IgD-negative memory B cell (primary cell): ENCODE results near the gene SLTM. TPM values are rescaled to one million over a fixed set of nuclear protein-coding genes. Genes with fewer than 3 reads are reported as not detected.
"Not testable (repeated sequence)": the region's sequence is repeated elsewhere in the genome, so short reads cannot be mapped to it uniquely, and the experiment has no call there.

Experiments used
- H3K27ac Mint-ChIP-seq, 3 donors: one replicate each; pipeline ENCODE4 v1.8.0; 2020 to 2022; ENCODE audit warnings: mild to moderate bottlenecking in 3 of 3, mixed read lengths in 3 of 3, moderate library complexity in 1 of 3
- H3K27me3 Mint-ChIP-seq: one replicate; pipeline ENCODE4 v1.8.0; 2021; ENCODE audit warnings: mixed read lengths
- H3K36me3 Mint-ChIP-seq: one replicate; pipeline ENCODE4 v1.8.0; 2020; ENCODE audit warnings: mild to moderate bottlenecking, mixed read lengths
- H3K4me1 Mint-ChIP-seq, 3 donors: one replicate each; pipeline ENCODE4 v1.8.0; 2020 to 2022; ENCODE audit warnings: mixed read lengths in 3 of 3, mild to moderate bottlenecking in 1 of 3
- H3K4me3 Mint-ChIP-seq, 4 donors: one replicate each; pipeline ENCODE4 v1.8.0; 2020 to 2022; ENCODE audit warnings: mild to moderate bottlenecking in 4 of 4, mixed read lengths in 4 of 4, moderate library complexity in 3 of 4
- H3K9me3 Mint-ChIP-seq, 3 donors: one replicate each; pipeline ENCODE4 v1.8.0; 2020 to 2021; ENCODE audit warnings: mixed read lengths in 3 of 3, mild to moderate bottlenecking in 1 of 3
- polyA plus RNA-seq: library from polyadenylated mRNA; unstranded; fragments of 300-500 nt; fragmentation: Illumina TruSeq; gene quantifications from one replicate; pipeline ENCODE4 v1.2.3, GENCODE V29; 2021

SLTM gene
- polyA plus RNA-seq, 1 donor from 2014 or later = 104 TPM

DNA sequence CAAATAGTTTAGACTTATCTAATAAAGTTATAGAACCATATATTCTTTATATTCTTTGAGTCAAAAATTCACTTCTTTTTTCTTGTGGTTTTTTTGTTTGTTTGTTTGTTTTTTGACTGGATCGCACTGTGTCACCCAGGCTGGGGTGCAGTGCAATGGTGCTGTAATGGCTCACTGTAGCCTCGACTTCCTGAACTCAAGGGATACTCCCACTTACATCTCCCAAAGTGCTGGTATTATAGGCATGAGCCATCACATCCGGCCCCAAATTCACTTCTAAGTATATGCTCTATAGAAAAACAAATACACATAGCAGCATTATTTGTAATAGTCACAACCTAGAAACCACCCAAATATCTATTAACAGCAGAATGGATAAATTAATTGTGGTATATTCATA is 13.7 kb upstream of the SLTM start:
- Mint-ChIP-seq H3K9me3 (peaks cover 0 to 1% (median 0%) of the 10 kb centered on the region in 3 donors), H3K27ac (no peak overlapping the region)

DNA sequence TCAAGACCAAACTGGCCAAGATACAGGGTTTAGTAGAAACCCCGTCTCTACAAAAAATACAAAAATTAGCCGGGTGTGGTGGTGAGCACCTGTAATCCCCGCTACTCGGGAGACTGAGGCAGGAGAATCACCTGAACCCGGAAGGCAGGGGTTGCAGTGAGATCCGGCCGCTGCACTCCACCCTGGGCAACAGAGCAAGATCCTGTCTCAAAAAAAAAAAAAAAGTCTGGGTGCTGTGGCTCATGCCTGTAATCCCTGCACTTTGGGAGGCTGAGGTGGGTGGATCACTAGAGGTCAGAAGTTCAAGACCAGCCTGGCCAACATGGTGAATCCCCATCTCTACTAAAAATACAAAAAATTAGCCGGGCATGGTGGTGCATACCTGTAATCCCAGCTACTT is 1.5 kb upstream of the SLTM start:
- H3K4me3 Mint-ChIP-seq = peak overlapping the region in 3 of 4 donors; percentile 30 to 88 (median 63)
- not testable (repeated sequence) for H3K9me3 Mint-ChIP-seq, H3K36me3 Mint-ChIP-seq, H3K27me3 Mint-ChIP-seq
- peaks cover 21 to 22% (median 22%) of the 10 kb centered on the region in 3 donors for H3K4me1 Mint-ChIP-seq
- H3K27ac Mint-ChIP-seq = peak overlapping the region in 1 of 3 donors; percentile 90

More for the DNA sequence above, 13.7 kb upstream of the SLTM start:
- H3K4me1 Mint-ChIP-seq = no peaks in the 10 kb centered on the region
- no peak overlapping the region for H3K4me3 Mint-ChIP-seq
- peaks cover 2% of the 10 kb centered on the region for H3K36me3 Mint-ChIP-seq
- no peaks in the 10 kb centered on the region for H3K27me3 Mint-ChIP-seq

DNA sequence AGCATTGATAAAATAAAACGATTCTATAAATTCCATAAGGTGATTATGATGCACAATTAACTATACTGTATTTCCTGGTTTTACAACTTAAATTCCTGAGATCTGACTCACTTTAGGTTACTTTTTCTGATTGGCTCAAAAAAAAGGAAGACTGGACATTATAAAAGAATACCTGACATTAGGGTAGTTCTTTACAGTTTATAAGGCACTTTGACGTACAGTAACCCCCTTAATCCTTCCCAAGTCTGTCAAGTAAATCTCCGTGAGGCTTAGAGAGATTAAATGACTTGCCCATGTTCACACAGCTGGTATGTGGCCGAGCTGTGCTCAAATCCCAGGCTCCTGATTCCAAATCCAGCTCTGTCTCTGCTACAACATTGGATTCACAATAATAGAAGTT is 1.0 kb upstream of the SLTM start:
- Mint-ChIP-seq H3K4me3 (peak overlapping the region in 3 of 4 donors; percentile 32 to 98 (median 88)), H3K27me3 (no peaks in the 10 kb centered on the region), H3K9me3 (no peaks in the 10 kb centered on the region), H3K4me1 (peaks cover 21 to 22% (median 22%) of the 10 kb centered on the region in 3 donors), H3K36me3 (no peaks in the 10 kb centered on the region), H3K27ac (peak overlapping the region; percentile 90 to 99 (median 98))

DNA sequence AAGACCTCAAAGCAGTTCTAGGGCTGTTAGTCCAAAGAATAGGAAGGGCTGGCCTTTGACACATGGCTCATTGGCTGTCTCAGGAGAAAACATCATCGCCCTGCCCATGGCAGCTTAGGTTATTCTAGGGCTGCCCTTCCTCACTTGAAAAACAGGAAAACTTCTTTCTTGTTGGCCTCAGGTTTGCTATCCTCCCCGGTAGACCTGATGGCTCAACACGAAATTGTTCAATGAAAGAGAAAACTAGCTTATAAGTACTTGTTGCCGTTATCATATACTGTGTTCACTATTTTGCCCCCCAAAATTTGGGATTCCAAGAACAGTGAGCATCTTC is 602 bp upstream of the SLTM start:
- no peaks in the 10 kb centered on the region for H3K9me3 Mint-ChIP-seq
- peak overlapping the region; percentile 88 to 99 (median 98) for H3K4me3 Mint-ChIP-seq
- peak overlapping the region; percentile 90 to 99 (median 98) for H3K27ac Mint-ChIP-seq

DNA sequence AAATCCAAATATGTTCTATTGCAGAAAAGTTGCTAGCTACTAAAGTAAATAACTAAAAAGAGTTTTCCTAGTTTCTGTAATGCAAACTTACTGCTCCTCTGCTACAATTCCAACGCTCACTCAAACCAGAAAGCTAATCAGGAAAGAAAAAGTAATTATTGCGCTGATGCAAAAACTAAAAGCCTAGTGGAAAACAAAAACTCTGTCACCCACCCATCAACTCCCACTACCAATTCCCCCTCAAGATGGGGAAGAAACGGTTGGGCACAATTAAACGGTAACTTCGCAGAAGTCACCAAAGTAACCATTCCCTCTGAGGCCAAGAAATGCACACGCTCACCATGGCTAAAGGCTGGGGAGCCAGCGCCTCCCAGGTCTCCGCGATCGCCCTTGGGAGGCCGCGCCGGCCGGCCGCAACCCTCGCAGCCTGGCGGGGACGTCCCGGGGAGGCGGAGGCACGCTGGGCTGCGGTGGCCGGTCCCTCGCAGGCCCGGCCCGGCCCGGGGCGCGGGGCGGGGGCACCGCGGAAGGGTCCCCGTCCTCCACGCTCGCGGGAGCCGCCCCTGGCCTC is 684 bp downstream of the SLTM start:
- H3K4me3 Mint-ChIP-seq = peak overlapping the region; percentile 88 to 98 (median 97)
- H3K9me3 Mint-ChIP-seq = no peaks in the 10 kb centered on the region
- H3K4me1 Mint-ChIP-seq = peaks cover 21 to 22% (median 22%) of the 10 kb centered on the region in 3 donors
- peak overlapping the region; percentile 90 to 99 (median 95) for H3K27ac Mint-ChIP-seq
- no peaks in the 10 kb centered on the region for H3K27me3 Mint-ChIP-seq
- H3K36me3 Mint-ChIP-seq = no peaks in the 10 kb centered on the region

More for the DNA sequence above, 602 bp upstream of the SLTM start:
- no peaks in the 10 kb centered on the region for H3K27me3 Mint-ChIP-seq
- H3K4me1 Mint-ChIP-seq = peaks cover 21 to 22% (median 22%) of the 10 kb centered on the region in 3 donors
- H3K36me3 Mint-ChIP-seq = no peaks in the 10 kb centered on the region

DNA sequence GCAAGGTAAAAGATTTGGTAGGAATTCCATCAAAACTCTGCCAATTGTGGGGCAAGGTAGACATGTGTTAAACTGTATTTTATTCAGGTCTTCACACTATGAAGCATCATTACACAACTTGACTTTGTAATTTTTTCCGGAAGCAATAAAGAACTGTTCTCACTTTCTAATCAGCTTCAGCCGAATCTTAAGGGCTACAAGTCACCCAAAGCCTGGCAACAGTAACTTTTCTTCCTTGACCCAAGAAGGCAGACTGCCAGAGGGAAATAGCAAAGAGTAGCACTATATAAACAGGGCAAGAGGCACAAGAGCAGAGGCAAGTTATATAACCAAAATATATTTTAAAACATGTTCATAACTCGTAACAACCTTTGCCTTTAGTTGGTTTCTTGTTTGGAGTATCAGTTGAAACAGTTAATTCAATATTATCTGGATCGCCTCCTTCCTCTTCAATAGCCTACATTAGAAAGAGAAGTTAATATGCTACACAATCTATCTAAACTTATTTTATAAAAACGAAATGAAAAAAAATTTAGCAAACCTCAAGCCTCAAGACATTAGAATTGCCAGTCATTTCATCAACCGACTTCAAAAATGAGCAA is 1.4 kb downstream of the SLTM start:
- Mint-ChIP-seq H3K9me3 (no peaks in the 10 kb centered on the region), H3K36me3 (no peaks in the 10 kb centered on the region), H3K27ac (peak overlapping the region; percentile 90 to 99 (median 95)), H3K4me1 (peaks cover 21 to 22% (median 22%) of the 10 kb centered on the region in 3 donors), H3K27me3 (no peaks in the 10 kb centered on the region), H3K4me3 (peak overlapping the region; percentile 88 to 97 (median 96))

DNA sequence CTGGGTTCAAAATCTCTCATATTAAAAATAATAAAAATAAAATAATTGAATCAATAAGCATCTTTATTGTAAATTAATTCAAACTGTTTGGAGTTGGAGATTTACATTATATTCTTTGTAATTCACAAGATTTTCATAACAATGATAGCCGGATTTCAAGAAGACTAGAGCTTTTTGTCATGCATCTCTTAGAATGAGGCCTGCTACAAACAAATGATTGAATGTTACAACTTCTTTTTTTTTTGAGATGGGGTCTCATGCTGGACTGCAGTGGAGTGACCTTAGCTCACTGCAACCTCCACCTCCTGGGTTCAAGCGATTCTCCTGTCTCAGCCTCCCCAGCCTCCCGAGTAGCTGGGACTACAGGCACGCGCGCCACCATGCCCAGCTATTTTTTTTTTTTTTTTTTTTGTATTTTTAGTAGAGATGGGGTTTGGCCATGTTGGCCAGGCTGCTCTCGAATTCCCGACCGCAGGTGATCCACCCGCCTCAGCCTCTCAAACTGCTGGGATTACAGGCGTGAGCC is 3.5 kb downstream of the SLTM start:
- H3K4me3 Mint-ChIP-seq = peak overlapping the region in 1 of 4 donors; percentile 32

DNA sequence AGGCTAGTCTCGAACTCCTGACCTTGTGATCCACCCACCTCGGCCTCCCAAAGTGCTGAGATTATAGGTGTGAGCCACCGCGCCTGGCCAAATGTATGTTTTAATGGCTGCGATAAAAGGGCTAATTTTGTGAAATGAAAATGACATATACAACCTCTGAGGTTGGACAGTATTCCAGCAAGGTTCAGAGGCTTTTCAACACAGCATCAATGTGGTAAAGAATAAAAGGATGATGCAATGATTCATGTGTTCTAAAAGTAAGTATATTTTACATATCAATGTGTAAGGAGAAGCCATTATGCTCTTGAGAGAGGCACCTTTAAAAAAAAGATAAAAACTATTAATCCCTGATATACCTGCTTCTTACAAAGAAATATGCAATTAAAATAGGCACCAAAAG is 6.7 kb downstream of the SLTM start:
- H3K4me3 Mint-ChIP-seq = no peak overlapping the region
- peaks cover 16 to 29% (median 18%) of the 10 kb centered on the region in 3 donors for H3K4me1 Mint-ChIP-seq
- H3K36me3 Mint-ChIP-seq = peaks cover 2% of the 10 kb centered on the region
- H3K27ac Mint-ChIP-seq = peak overlapping the region in 1 of 3 donors; percentile 39
- no peaks in the 10 kb centered on the region for H3K9me3 Mint-ChIP-seq
- H3K27me3 Mint-ChIP-seq = no peaks in the 10 kb centered on the region

More for the DNA sequence above, 3.5 kb downstream of the SLTM start:
- H3K27me3 Mint-ChIP-seq = no peaks in the 10 kb centered on the region
- no peaks in the 10 kb centered on the region for H3K36me3 Mint-ChIP-seq
- peaks cover 21 to 32% (median 27%) of the 10 kb centered on the region in 3 donors for H3K4me1 Mint-ChIP-seq
- H3K27ac Mint-ChIP-seq = no peak overlapping the region
- no peaks in the 10 kb centered on the region for H3K9me3 Mint-ChIP-seq

DNA sequence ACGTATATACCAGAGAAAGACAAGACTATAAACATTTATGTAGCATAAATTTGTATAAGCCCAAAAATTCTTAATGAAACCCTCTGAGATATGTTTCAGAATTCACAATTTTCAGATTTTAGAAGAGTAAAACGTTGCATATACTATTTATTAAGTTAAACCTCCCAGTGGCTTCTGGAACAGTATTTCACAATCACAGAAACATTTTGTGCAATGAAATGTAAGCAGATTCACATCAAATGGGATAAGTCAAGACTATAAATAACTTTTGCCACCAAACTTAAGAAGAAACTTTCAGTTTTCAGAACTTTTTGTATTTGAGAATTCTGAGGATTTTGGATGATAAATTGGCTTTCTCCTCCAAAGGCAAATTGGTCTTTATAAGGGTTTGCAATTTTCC is 9.2 kb downstream of the SLTM start:
- H3K36me3 Mint-ChIP-seq = peaks cover 2% of the 10 kb centered on the region
- H3K4me3 Mint-ChIP-seq = peak overlapping the region in 1 of 4 donors; percentile 54
- H3K27me3 Mint-ChIP-seq = no peaks in the 10 kb centered on the region
- H3K9me3 Mint-ChIP-seq = no peaks in the 10 kb centered on the region
- no peak overlapping the region for H3K27ac Mint-ChIP-seq
- H3K4me1 Mint-ChIP-seq = peaks cover 10 to 26% (median 13%) of the 10 kb centered on the region in 3 donors

DNA sequence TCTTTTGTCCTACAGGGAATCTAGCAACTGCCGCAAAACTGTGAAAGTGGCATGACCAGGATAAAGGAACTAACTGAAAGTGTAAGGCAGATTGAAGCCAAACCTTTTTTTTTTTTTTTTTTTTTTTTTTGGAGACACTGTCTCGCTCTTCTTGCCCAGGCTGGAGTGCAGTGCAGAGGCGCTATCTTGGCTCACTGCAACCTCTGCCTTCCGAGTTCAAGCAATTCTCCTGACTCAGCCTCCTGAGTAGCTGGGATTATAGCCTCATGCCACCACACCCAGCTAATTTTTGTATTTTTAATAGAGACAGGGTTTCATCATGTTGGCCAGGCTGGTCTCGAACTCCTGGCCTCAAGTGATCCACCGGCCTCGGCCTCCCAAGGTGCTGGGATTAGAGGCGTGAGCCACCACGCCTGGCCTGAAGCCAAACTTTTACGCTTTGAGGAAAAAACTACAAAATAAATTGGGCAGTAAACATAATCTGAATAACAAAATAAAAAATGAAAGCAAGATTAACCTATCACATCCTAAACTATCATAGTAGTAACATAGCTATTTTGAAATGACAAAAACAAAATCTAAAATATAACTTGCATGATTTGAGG is 9.7 kb downstream of the SLTM start:
- Mint-ChIP-seq H3K4me3 (peak overlapping the region in 1 of 4 donors; percentile 54), H3K36me3 (peaks cover 2% of the 10 kb centered on the region), H3K9me3 (no peaks in the 10 kb centered on the region), H3K27me3 (no peaks in the 10 kb centered on the region), H3K4me1 (peaks cover 10 to 26% (median 13%) of the 10 kb centered on the region in 3 donors), H3K27ac (peak overlapping the region in 1 of 3 donors; percentile 39)

DNA sequence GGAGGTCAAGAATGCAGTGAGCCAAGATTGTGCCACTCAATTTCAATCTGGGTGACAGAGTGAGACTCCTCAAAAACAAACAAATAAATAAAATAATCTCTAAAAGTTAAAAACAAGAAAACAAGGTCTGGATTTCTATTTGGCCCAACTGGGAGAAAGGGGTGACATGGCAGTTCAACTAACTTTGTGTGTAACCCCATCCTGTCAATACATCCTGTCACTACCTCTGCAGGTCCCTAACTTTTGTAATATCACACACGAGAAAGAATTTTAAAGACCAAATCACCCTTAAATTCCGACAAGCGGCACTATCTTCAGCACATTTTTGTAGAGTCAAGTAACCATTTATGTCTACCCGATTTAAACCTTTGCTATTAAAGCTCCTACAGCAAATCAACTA is 10.2 kb downstream of the SLTM start:
- Mint-ChIP-seq H3K4me1 (peaks cover 10 to 26% (median 13%) of the 10 kb centered on the region in 3 donors), H3K27me3 (no peaks in the 10 kb centered on the region)

DNA sequence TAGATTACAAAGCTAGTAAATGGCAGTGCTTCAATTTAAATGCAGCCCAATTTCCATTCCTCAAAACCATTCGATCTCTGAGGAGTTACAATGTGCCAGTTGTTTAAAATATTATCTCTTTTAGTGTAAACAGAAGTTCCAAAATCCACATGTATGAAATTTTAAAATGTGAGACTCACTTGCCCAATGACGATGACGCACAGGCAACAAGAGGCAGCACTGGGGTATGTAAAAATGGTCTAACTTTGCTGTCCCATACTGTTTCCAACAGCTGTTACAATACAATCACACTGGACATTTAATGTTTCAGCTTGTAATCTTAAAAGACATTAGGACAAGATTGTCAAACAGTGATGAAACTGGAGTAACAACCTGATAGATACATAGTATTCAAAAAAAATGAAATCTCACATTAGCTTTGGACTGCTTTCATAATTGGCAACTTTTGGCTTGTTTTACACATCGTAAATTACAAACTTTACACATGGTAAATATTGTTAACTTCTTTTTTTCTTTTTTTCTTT is 12.2 kb downstream of the SLTM start:
- Mint-ChIP-seq H3K4me1 (peaks cover 15 to 31% (median 18%) of the 10 kb centered on the region in 3 donors), H3K27ac (peak overlapping the region in 1 of 3 donors; percentile 22), H3K36me3 (peaks cover 4% of the 10 kb centered on the region), H3K9me3 (no peaks in the 10 kb centered on the region), H3K27me3 (no peaks in the 10 kb centered on the region), H3K4me3 (no peak overlapping the region)

More for the DNA sequence above, 10.2 kb downstream of the SLTM start:
- H3K4me3 Mint-ChIP-seq = no peak overlapping the region
- H3K36me3 Mint-ChIP-seq = peaks cover 2% of the 10 kb centered on the region
- peak overlapping the region in 1 of 3 donors; percentile 39 for H3K27ac Mint-ChIP-seq
- no peaks in the 10 kb centered on the region for H3K9me3 Mint-ChIP-seq

DNA sequence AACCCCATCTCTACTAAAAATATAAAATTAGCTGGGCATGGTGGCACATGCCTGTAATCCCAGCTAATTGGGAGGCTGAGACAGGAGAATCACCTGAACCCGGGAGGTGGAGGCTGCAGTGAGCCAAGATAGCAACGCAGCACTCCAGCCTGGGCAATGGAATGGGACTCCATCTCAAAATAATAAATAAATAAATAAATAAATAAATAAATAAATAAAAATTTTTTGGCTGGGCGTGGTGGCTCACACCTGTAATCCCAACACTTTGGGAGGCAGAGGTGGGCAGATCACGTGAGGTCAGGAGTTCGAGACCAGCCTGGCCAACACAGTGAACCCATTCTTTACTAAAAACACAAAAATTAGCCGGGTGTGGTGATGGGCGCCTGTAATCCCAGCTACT is 13.0 kb downstream of the SLTM start:
- not testable (repeated sequence) for H3K4me3 Mint-ChIP-seq, H3K9me3 Mint-ChIP-seq, H3K27ac Mint-ChIP-seq, H3K27me3 Mint-ChIP-seq, H3K36me3 Mint-ChIP-seq
- H3K4me1 Mint-ChIP-seq = peaks cover 15 to 29% (median 19%) of the 10 kb centered on the region in 3 donors

DNA sequence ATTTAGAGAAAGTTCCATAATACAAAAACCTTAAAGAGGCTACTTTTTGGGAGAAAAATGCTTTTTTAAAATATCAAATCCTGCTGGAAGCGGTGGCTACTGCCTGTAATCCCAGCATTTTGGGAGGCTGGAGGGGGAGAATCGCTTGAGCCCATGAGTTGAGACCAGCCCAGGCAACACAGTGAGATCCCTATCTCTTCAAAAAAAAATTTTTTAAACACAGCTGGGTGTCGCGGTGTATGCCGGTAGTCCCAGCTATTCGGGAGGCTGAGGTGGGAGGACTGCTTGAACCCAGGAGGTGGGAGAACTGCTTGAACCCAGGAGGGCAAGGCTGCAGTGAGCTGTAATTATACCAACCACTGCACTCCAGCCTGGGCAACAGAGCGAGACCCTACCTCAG is 14.2 kb downstream of the SLTM start:
- Mint-ChIP-seq H3K4me1 (peaks cover 8 to 20% (median 20%) of the 10 kb centered on the region in 3 donors), H3K27ac (no peak overlapping the region), H3K4me3 (no peak overlapping the region), H3K27me3 (no peaks in the 10 kb centered on the region), H3K36me3 (peaks cover 4% of the 10 kb centered on the region), H3K9me3 (no peaks in the 10 kb centered on the region)

DNA sequence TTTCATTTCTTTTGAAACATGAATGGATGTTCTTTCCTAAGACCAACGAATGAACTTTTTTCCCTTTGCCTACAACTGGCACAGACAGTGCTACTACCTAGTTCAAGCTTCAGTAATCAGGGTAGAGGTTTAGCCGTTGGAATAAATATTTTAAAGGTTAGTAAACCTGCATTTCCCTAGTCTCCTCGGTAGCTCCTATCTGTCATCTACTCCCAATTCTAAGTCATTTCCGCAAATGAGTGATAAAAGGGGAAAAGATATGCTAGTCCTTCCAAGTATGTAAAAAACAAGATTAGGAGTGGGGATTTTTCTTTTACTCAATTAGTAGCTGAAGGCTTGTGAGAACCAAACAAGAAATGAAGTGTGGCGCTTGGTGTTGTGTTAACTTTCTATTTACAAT is 15.2 kb downstream of the SLTM start:
- no peak overlapping the region for H3K4me3 Mint-ChIP-seq
- H3K4me1 Mint-ChIP-seq = peaks cover 6 to 19% (median 18%) of the 10 kb centered on the region in 3 donors
- no peak overlapping the region for H3K27ac Mint-ChIP-seq
- H3K27me3 Mint-ChIP-seq = no peaks in the 10 kb centered on the region
- no peaks in the 10 kb centered on the region for H3K9me3 Mint-ChIP-seq
- H3K36me3 Mint-ChIP-seq = peaks cover 1% of the 10 kb centered on the region
